Right lobe of liver (tissue), 6 donors: ENCODE results near the gene SLC35D1. TPM values are rescaled to one million over a fixed set of nuclear protein-coding genes. Genes with fewer than 3 reads are reported as not detected.

ENCODE experiments used
- ATAC-seq, 4 donors: fragments of 200-7000 bp; cut with Tn5 transposase; one replicate each; pipeline ENCODE4 v1.9.1; 2020; ENCODE audit warnings: mild to moderate bottlenecking in 4 of 4, moderate library complexity in 4 of 4
- DNase-seq, 3 donors: peaks; one replicate each; pipeline ENCODE4 v3.0.0-alpha.2; 2020
- H3K27ac ChIP-seq, 3 donors: fragments of 200-600 bp; one replicate each; pipeline ENCODE4 v1.8.0; 2022
- H3K27me3 ChIP-seq, 2 donors: fragments of 200-600 bp; one replicate each; pipeline ENCODE4 v1.8.0; 2022
- H3K36me3 ChIP-seq, 4 donors: fragments of 200-600 bp; sonication (generic) in 1 of 4; one replicate each; pipeline versions ENCODE4 v1.5.1 to v1.8.0; 2017 to 2022; ENCODE audit warnings: control low read depth in 1 of 4
- H3K4me1 ChIP-seq, 4 donors: fragments of 200-600 bp; sonication (generic) in 1 of 4; one replicate each; pipeline versions ENCODE4 v1.5.1 to v1.8.0; 2017 to 2022; ENCODE audit warnings: control low read depth in 1 of 4
- H3K4me3 ChIP-seq, 3 donors: fragments of 200-600 bp; one replicate each; pipeline ENCODE4 v1.8.0; 2022
- H3K9me3 ChIP-seq, 4 donors: fragments of 200-600 bp; sonication (generic) in 1 of 4; one replicate each; pipeline versions ENCODE4 v1.5.1 to v1.8.0; 2017 to 2022; ENCODE audit warnings: control low read depth in 1 of 4
- POLR2A ChIP-seq: fragments of 450-650 bp; IDR thresholded peaks from one replicate; pipeline ENCODE4 v1.6.1; 2017; ENCODE audit warnings: antibody characterized with exemption, mild to moderate bottlenecking
- WGBS: methylation state at CpG from one replicate; pipeline ENCODE4 v1.1.6; 2018; ENCODE audit warnings: low coverage, low lambda C conversion rate; ENCODE audit not compliant: insufficient coverage; ENCODE audit errors: missing lambda C conversion rate; 5-methylcytosine and 5-hydroxymethylcytosine counted together
- intact Hi-C, 2 donors: fragments of 100-400 bp; cut with DNase I; formaldehyde crosslinking; loops; one replicate each; pipeline versions ENCODE4 v1.11.2 to v1.14.1; 2022
- total RNA-seq, 6 experiments: library from RNA; depleted of rRNA in 2 of 6; stranded (reverse); fragments of >200 nt in 2 of 6; fragmentation: NEBNext Ultra II Directional in 3 of 6; extraction: Animal tissue kit (Norgen Biotek cat#: 25700) in 3 of 6; gene quantifications; one replicate each; pipeline versions ENCODE4 v1.1.0 to v1.2.4, GENCODE V29; 2016 to 2023
- TF ChIP-seq, protein P1 (sequence below), 4 donors: fragments of 200-600 bp in 3 of 4; fragments of 450-650 bp in 1 of 4; IDR thresholded peaks; one replicate each; pipeline versions ENCODE4 v1.5.1 to v1.8.0; 2016 to 2022; ENCODE audit warnings: antibody characterized with exemption in 4 of 4, mild to moderate bottlenecking in 2 of 4
- donor health status: DM: no; HTN: yes; CAD: no.
- donor health status: DM: no; HTN: no; CAD: no.
- donor health status: DM: no; HTN: no; CAD: no.
- donor health status: DM: no; HTN: yes; CAD: no.
- donor health status: DM: no; HTN: yes; CAD: no.

The SLC35D1 gene
- total RNA-seq, 6 experiments from 2014 or later, result 36.9 to 70.7 (median 52.0) TPM

DNA sequence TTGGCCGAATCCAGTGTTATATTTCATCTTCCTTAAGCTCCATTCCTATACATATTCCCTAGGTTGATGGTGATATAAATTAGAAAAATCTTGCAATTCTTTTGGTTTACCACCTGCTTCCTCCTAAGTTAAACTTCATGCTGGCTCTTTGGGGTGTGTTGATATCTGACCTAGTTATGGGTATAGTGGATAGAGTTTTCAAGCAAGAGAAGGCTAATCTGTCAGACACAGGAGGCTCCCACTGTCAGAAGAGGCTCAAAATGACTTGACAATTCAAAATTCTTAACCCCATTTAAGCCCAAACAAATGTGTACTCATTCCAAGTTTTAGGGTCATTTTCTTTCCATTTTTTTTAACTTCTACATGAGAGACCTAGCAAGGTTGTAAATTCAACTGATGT, 8.5 kb upstream of the SLC35D1 start:
- Histone ChIP-seq H3K27ac (no peak overlapping the region), H3K4me3 (no peak overlapping the region), H3K36me3 (no peaks in the 10 kb centered on the region), H3K4me1 (no peaks in the 10 kb centered on the region), H3K27me3 (no peaks in the 10 kb centered on the region), H3K9me3 (no peaks in the 10 kb centered on the region)
- intact Hi-C loops, result loop anchor here in 1 of 2 donors (10.0 kb wide), 1 partner anchor 58 kb away; no protein-coding TSS in a partner anchor
- DNase-seq, result no peak
- 85% methylated on average over 1 of the region's 1 CpG for WGBS
- no peak for ATAC-seq
- TF ChIP-seq, protein P1, sequence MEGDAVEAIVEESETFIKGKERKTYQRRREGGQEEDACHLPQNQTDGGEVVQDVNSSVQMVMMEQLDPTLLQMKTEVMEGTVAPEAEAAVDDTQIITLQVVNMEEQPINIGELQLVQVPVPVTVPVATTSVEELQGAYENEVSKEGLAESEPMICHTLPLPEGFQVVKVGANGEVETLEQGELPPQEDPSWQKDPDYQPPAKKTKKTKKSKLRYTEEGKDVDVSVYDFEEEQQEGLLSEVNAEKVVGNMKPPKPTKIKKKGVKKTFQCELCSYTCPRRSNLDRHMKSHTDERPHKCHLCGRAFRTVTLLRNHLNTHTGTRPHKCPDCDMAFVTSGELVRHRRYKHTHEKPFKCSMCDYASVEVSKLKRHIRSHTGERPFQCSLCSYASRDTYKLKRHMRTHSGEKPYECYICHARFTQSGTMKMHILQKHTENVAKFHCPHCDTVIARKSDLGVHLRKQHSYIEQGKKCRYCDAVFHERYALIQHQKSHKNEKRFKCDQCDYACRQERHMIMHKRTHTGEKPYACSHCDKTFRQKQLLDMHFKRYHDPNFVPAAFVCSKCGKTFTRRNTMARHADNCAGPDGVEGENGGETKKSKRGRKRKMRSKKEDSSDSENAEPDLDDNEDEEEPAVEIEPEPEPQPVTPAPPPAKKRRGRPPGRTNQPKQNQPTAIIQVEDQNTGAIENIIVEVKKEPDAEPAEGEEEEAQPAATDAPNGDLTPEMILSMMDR (IDR thresholded peaks at IDR 0.05), result no peak
- no peak for TF ChIP-seq POLR2A

DNA sequence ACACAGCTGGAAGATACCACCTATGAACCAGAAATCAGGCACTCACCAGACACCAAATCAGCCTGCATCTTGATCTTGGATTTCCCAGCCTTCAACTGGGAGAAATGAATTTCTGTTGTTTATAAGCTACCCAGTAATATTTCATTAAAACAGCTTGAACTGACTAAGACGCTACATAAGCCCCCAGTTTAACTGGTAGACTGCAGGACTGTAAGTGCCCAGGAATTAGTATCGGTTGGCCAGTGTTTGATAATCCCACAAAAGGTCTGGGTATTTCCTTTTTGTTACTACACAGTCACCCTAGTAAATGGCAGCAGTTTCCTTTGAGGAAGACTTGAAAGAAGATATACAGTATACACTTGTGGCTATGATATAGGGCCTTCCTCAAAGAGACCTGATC, 7.3 kb upstream of the SLC35D1 start:
- WGBS, result 83% methylated on average over 2 of the region's 2 CpGs
- H3K4me1 ChIP-seq, result no peaks in the 10 kb centered on the region
- TF ChIP-seq, protein P1 (IDR thresholded peaks at IDR 0.05), result no peak
- TF ChIP-seq POLR2A, result no peak
- H3K36me3 ChIP-seq, result no peaks in the 10 kb centered on the region
- intact Hi-C loops, result loop anchor here in 1 of 2 donors (10.0 kb wide), 1 partner anchor 56 kb away; no protein-coding TSS in a partner anchor
- H3K4me3 ChIP-seq, result no peak overlapping the region
- ATAC-seq (no peak), DNase-seq (no peak)
- H3K9me3 ChIP-seq, result no peaks in the 10 kb centered on the region
- H3K27me3 ChIP-seq, result no peaks in the 10 kb centered on the region
- no peak overlapping the region for H3K27ac ChIP-seq

DNA sequence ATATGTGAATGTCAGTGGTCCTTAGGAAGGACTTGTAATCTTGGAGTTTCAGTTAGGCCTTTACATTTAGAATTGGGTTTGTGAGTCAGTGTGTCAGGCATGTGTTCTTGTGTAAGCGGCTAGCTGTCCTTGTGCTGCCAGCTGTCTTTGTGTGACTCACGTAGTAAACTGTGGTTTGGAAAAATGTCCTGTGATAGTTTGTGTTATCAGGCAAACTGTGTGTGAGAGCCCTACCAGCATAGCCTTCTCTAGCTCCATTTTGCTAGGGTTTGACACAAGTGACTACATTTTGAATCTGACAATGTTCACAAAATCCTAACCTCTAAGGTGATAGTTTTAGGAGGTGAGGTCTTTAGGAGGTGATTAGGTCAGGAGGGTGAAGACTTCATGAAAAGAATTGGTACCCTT, 6.9 kb upstream of the SLC35D1 start:
- ATAC-seq (peak in 1 of 4 donors; percentile 71), DNase-seq (no peak)
- WGBS, result 69% methylated on average over 2 of the region's 2 CpGs
- H3K9me3 ChIP-seq, result no peaks in the 10 kb centered on the region
- no peaks in the 10 kb centered on the region for H3K4me1 ChIP-seq
- TF ChIP-seq, protein P1 (IDR thresholded peaks at IDR 0.05), result no peak
- no peak for TF ChIP-seq POLR2A
- no peak overlapping the region for H3K4me3 ChIP-seq
- H3K27me3 ChIP-seq, result no peaks in the 10 kb centered on the region
- no peaks in the 10 kb centered on the region for H3K36me3 ChIP-seq
- no peak overlapping the region for H3K27ac ChIP-seq
- intact Hi-C loops, result loop anchor here in 1 of 2 donors (10.0 kb wide), 1 partner anchor 56 kb away; no protein-coding TSS in a partner anchor

DNA sequence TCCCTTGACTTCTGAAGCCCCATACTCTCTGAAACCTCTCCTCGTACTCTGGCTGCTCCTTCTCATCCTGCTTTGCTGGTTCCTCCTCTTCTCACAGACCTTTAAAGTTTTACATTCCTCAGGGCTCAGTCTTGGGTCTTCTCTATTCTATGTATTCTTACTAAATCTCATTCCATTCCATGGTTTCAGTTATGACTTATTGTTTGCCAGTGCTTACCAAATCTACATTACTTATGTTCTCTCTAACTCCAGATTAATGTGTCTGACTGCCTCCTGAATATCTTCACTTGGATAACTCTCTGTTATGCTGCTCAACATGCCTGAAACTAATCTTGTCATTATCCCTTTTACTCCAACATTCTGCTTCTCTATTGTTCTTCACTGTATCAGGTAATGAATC, 5.4 kb upstream of the SLC35D1 start:
- no peaks in the 10 kb centered on the region for H3K27me3 ChIP-seq
- H3K36me3 ChIP-seq, result no peaks in the 10 kb centered on the region
- no peaks in the 10 kb centered on the region for H3K9me3 ChIP-seq
- no peaks in the 10 kb centered on the region for H3K4me1 ChIP-seq
- no peak for ATAC-seq
- DNase-seq, result no peak
- intact Hi-C loops, result no loop called here
- no peak for TF ChIP-seq POLR2A
- TF ChIP-seq, protein P1 (IDR thresholded peaks at IDR 0.05), result no peak
- no peak overlapping the region for H3K27ac ChIP-seq
- H3K4me3 ChIP-seq, result no peak overlapping the region
- 93% methylated on average over 1 of the region's 1 CpG for WGBS

DNA sequence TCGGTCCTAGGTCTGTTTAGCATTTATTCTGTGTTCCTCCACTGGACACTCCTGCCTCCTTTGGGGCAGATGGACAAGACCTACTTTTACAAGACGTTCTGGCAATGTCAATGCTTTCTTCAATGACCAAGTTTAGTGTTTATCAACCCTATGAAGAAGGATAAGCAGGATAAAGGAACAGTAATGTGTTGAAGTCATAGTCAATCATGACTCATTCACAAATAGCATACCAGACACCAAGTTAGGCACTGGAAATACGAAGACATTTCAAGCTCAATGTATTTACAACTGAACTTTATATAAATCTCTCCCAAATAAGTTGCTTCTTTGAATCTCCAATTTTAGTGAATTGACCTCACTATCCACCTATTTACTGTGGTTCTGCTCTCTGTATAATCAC, 4.8 kb upstream of the SLC35D1 start:
- Histone ChIP-seq H3K36me3 (no peaks in the 10 kb centered on the region), H3K27me3 (no peaks in the 10 kb centered on the region), H3K9me3 (no peaks in the 10 kb centered on the region), H3K4me1 (no peaks in the 10 kb centered on the region), H3K27ac (no peak overlapping the region), H3K4me3 (no peak overlapping the region)
- intact Hi-C loops, result no loop called here
- ATAC-seq (no peak), DNase-seq (no peak)
- 81% methylated on average over 3 of the region's 3 CpGs for WGBS
- no peak for TF ChIP-seq POLR2A
- TF ChIP-seq, protein P1 (IDR thresholded peaks at IDR 0.05), result no peak
